Ovary (tissue), 9 donors: ENCODE measurements around the gene TMTC1. TPM values are rescaled to one million over a fixed set of nuclear protein-coding genes. Genes with fewer than 3 reads are reported as not detected.
"Not testable (repeated sequence)": the region's sequence is repeated elsewhere in the genome, so short reads cannot be mapped to it uniquely, and the experiment has no call there.

Source experiments
- DNase-seq, 5 donors: peaks; one replicate each; pipeline ENCODE4 v3.0.0-alpha.2; 2019 to 2020
- H3K27ac ChIP-seq, 2 donors: fragments of 200-600 bp; one replicate each; pipeline versions ENCODE4 v1.5.1 to v1.8.0; 2019 to 2022
- H3K27me3 ChIP-seq: fragments of 200-600 bp; one replicate; pipeline ENCODE4 v1.8.0; 2022
- H3K36me3 ChIP-seq: fragments of 200-600 bp; sonication (generic); one replicate; pipeline ENCODE4 v1.5.1; 2019
- H3K4me1 ChIP-seq: one replicate; pipeline ENCODE4 v1.8.1; 2013; ENCODE audit warnings: mild to moderate bottlenecking, moderate library complexity; ENCODE audit not compliant: insufficient read depth
- H3K4me3 ChIP-seq: fragments of 200-600 bp; sonication (generic); one replicate; pipeline ENCODE4 v1.5.1; 2017
- H3K9me3 ChIP-seq, 2 donors: fragments of 200-600 bp in 1 of 2; sonication (generic) in 1 of 2; one replicate each; pipeline versions ENCODE4 v1.5.1 to v1.8.1; 2013 to 2019; ENCODE audit warnings: mild to moderate bottlenecking in 1 of 2, moderate library complexity in 1 of 2
- CTCF ChIP-seq, 3 donors: fragments of 450-650 bp in 2 of 3; fragments of 200-600 bp in 1 of 3; IDR thresholded peaks; one replicate each; pipeline versions ENCODE4 v1.5.1 to v1.8.0; 2016 to 2022; ENCODE audit warnings: antibody characterized with exemption in 3 of 3, mild to moderate bottlenecking in 1 of 3
- EP300 ChIP-seq: sonication (generic); formaldehyde crosslinking; IDR thresholded peaks from one replicate; pipeline ENCODE4 v1.6.1; 2017; ENCODE audit warnings: antibody characterized with exemption
- POLR2A ChIP-seq: fragments of 450-650 bp; IDR thresholded peaks from one replicate; pipeline ENCODE4 v1.6.1; 2017; ENCODE audit warnings: antibody characterized with exemption, mild to moderate bottlenecking, moderate library complexity
- WGBS, 3 donors: extraction: QIAGEN DNeasy Blood & Tissue Kit in 1 of 3; methylation state at CpG; one replicate each; pipeline versions ENCODE4 v1.1.5 to v1.1.7; 2013 to 2017; 5-methylcytosine and 5-hydroxymethylcytosine counted together
- intact Hi-C, 4 donors: fragments of 100-400 bp; cut with DNase I; formaldehyde crosslinking; loops; one replicate each; pipeline versions ENCODE4 v1.11.0 to v1.15.1; 2022 to 2023
- polyA plus RNA-seq, 2 donors: library from polyadenylated mRNA; stranded (reverse); fragments of 200-250 nt in 1 of 2; fragments of 350-450 nt in 1 of 2; fragmentation: Illumina TruSeq in 1 of 2; extraction: RNeasy Lipid Tissue Mini Kit (QIAGEN cat#74804) in 1 of 2; gene quantifications; one replicate each; pipeline ENCODE4 v1.2.3, GENCODE V29; 2013 to 2014
- total RNA-seq, 7 donors: library from RNA; depleted of rRNA in 2 of 7; stranded (reverse); fragments of >200 nt in 2 of 7; fragmentation: NEBNext Ultra II Directional in 3 of 7; extraction: Animal tissue kit (Norgen Biotek cat#: 25700) in 3 of 7; gene quantifications; one replicate each; pipeline versions ENCODE4 v1.1.0 to v1.2.4, GENCODE V29; 2016 to 2023
- donor health status: DM: no; HTN: no; CAD: no; lungs with moderate emphysema.
- donor health status: DM: no; HTN: no; CAD: no.
- donor health status: Bipolar disorder and iron deficiency.
- donor health status: DM: yes; HTN: yes; CAD: no.
- donor health status: DM: no; HTN: no; CAD: no.
- donor health status: DM: yes; HTN: yes; CAD: no.

Gene TMTC1
- total and polyA plus RNA-seq, 9 donors, result 8.1 to 46.3 (median 21.3) TPM

- TF ChIP-seq POLR2A (no peak), EP300 (no peak), CTCF (IDR thresholded peaks at IDR 0.05) (no peak)
- Histone ChIP-seq H3K36me3 (no peaks in the 10 kb centered on the region), H3K4me1 (no peaks in the 10 kb centered on the region), H3K27me3 (no peaks in the 10 kb centered on the region), H3K27ac (no peak overlapping the region), H3K9me3 (no peaks in the 10 kb centered on the region), H3K4me3 (no peak overlapping the region)
- no peak for DNase-seq
- intact Hi-C loops, result no loop called here
- 73 to 79% (median 79%) methylated on average over 2 of the region's 2 CpGs for WGBS, 3 donors
Measured at GRCh38 chr12:29816874-29817725, 33.4 kb upstream of the TMTC1 start.

- intact Hi-C loops, H3K27ac ChIP-seq, H3K9me3 ChIP-seq, H3K4me3 ChIP-seq, H3K36me3 ChIP-seq, H3K4me1 ChIP-seq, DNase-seq, H3K27me3 ChIP-seq: not testable (repeated sequence)
- 88 to 96% (median 92%) methylated on average over 18 to 24 of the region's 24 CpGs for WGBS, 3 donors
Measured at GRCh38 chr12:29809616-29810361, 26.0 kb upstream of the TMTC1 start.

- Histone ChIP-seq H3K9me3 (no peaks in the 10 kb centered on the region), H3K36me3 (no peaks in the 10 kb centered on the region), H3K4me3 (no peak overlapping the region), H3K27ac (no peak overlapping the region), H3K4me1 (no peaks in the 10 kb centered on the region), H3K27me3 (no peaks in the 10 kb centered on the region)
- TF ChIP-seq CTCF (IDR thresholded peaks at IDR 0.05), result no peak
- TF ChIP-seq POLR2A, result no peak
- TF ChIP-seq EP300, result no peak
- DNase-seq, result no peak
- intact Hi-C loops, result no loop called here
Measured at GRCh38 chr12:29807129-29807528, 23.4 kb upstream of the TMTC1 start.

- no peak for TF ChIP-seq EP300
- no peak for TF ChIP-seq CTCF (IDR thresholded peaks at IDR 0.05)
- no peak for TF ChIP-seq POLR2A
- Histone ChIP-seq H3K36me3 (no peaks in the 10 kb centered on the region), H3K9me3 (no peaks in the 10 kb centered on the region), H3K27ac (no peak overlapping the region), H3K27me3 (no peaks in the 10 kb centered on the region), H3K4me1 (no peaks in the 10 kb centered on the region), H3K4me3 (no peak overlapping the region)
- no peak for DNase-seq
- intact Hi-C loops, result no loop called here
Measured at GRCh38 chr12:29804019-29804418, 20.3 kb upstream of the TMTC1 start.

GRCh38 chr12:29799591-29799990 lies 15.8 kb upstream of the TMTC1 start:
- no peak overlapping the region for H3K27ac ChIP-seq
- no peak for TF ChIP-seq EP300
- intact Hi-C loops, result no loop called here
- no peak overlapping the region for H3K4me3 ChIP-seq
- H3K4me1 ChIP-seq, result no peaks in the 10 kb centered on the region
- no peaks in the 10 kb centered on the region for H3K27me3 ChIP-seq
- no peaks in the 10 kb centered on the region for H3K36me3 ChIP-seq
- DNase-seq, result no peak
- no peaks in the 10 kb centered on the region for H3K9me3 ChIP-seq
